Measurements from ENCODE around the gene TACR2.

DNA sequence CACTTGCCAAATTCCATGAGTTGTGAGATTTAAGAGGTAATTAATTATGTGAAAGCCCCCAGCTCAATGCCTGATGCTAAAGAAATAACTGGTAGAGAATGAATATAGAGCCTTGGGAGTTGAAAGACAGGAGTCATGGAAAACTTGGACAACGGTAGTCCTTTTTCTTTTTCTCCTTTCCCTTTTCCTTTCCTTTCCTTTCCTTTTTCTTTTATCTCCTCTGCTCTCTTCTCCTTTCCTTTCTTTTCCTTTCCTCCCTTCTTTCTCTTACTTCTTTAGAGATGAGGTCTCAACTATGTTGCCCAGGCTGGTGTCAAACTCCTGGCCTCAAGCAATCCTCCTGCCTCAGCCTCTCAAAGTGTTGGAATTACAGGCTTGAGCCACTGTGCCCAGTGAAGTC is 26.6 kb upstream of the TACR2 start:
- TF ChIP-seq, protein P1, sequence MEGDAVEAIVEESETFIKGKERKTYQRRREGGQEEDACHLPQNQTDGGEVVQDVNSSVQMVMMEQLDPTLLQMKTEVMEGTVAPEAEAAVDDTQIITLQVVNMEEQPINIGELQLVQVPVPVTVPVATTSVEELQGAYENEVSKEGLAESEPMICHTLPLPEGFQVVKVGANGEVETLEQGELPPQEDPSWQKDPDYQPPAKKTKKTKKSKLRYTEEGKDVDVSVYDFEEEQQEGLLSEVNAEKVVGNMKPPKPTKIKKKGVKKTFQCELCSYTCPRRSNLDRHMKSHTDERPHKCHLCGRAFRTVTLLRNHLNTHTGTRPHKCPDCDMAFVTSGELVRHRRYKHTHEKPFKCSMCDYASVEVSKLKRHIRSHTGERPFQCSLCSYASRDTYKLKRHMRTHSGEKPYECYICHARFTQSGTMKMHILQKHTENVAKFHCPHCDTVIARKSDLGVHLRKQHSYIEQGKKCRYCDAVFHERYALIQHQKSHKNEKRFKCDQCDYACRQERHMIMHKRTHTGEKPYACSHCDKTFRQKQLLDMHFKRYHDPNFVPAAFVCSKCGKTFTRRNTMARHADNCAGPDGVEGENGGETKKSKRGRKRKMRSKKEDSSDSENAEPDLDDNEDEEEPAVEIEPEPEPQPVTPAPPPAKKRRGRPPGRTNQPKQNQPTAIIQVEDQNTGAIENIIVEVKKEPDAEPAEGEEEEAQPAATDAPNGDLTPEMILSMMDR (IDR thresholded peaks at IDR 0.05), result no peak
- TF ChIP-seq POLR2A (IDR thresholded peaks at IDR 0.05), result no peak

Data from Peyer's patch (tissue), 4 donors.